Muscle layer of duodenum (tissue), 2 donors: Measurements from ENCODE around the gene MBNL2.

Source experiments
- H3K27ac ChIP-seq: one replicate; pipeline ENCODE4 v1.7.0; 2013; ENCODE audit warnings: mild to moderate bottlenecking, low read length
- H3K27me3 ChIP-seq: one replicate; pipeline ENCODE4 v1.7.0; 2013; ENCODE audit warnings: low read depth, mild to moderate bottlenecking, control low read depth, low read length
- H3K36me3 ChIP-seq, 2 donors: one replicate each; pipeline ENCODE4 v1.7.0; 2013; ENCODE audit warnings: low read length in 2 of 2, control low read depth in 1 of 2, mild to moderate bottlenecking in 1 of 2; ENCODE audit not compliant: insufficient read depth in 2 of 2, control insufficient read depth in 1 of 2
- H3K4me1 ChIP-seq, 2 donors: one replicate each; pipeline ENCODE4 v1.7.0; 2013; ENCODE audit warnings: low read length in 2 of 2, mild to moderate bottlenecking in 2 of 2, control low read depth in 1 of 2, moderate library complexity in 1 of 2; ENCODE audit not compliant: insufficient read depth in 2 of 2, control insufficient read depth in 1 of 2
- H3K4me3 ChIP-seq, 2 donors: one replicate each; pipeline ENCODE4 v1.7.0; 2013; ENCODE audit warnings: low read length in 2 of 2, low read depth in 1 of 2, mild to moderate bottlenecking in 1 of 2
- H3K9me3 ChIP-seq, 2 donors: one replicate each; pipeline ENCODE4 v1.7.0; 2013; ENCODE audit warnings: low read length in 2 of 2, control low read depth in 1 of 2, mild to moderate bottlenecking in 1 of 2; ENCODE audit not compliant: control insufficient read depth in 1 of 2
- donor health status: healthy.

The MBNL2 gene

GRCh38 chr13:97307118-97307881, 85.2 kb downstream of the MBNL2 start:
- H3K4me3 ChIP-seq: no peak overlapping the region
- no peaks in the 10 kb centered on the region for H3K27me3 ChIP-seq
- peaks cover 10 to 35% of the 10 kb centered on the region in 2 donors for H3K4me1 ChIP-seq
- no peaks in the 10 kb centered on the region for H3K36me3 ChIP-seq
- H3K9me3 ChIP-seq: no peaks in the 10 kb centered on the region
- peak overlapping the region; percentile 16 for H3K27ac ChIP-seq

GRCh38 chr13:97307882-97308624, 85.9 kb downstream of the MBNL2 start:
- Histone ChIP-seq H3K9me3 (no peaks in the 10 kb centered on the region), H3K27me3 (no peaks in the 10 kb centered on the region), H3K36me3 (no peaks in the 10 kb centered on the region), H3K27ac (peak overlapping the region; percentile 16), H3K4me3 (no peak overlapping the region), H3K4me1 (peaks cover 10 to 39% of the 10 kb centered on the region in 2 donors)

GRCh38 chr13:97308735-97309429, 86.7 kb downstream of the MBNL2 start:
- Histone ChIP-seq H3K4me1 (peaks cover 10 to 47% of the 10 kb centered on the region in 2 donors), H3K36me3 (no peaks in the 10 kb centered on the region), H3K27me3 (no peaks in the 10 kb centered on the region), H3K27ac (no peak overlapping the region), H3K4me3 (no peak overlapping the region), H3K9me3 (no peaks in the 10 kb centered on the region)

GRCh38 chr13:97310809-97311436, 88.8 kb downstream of the MBNL2 start:
- no peaks in the 10 kb centered on the region for H3K9me3 ChIP-seq
- H3K27me3 ChIP-seq: no peaks in the 10 kb centered on the region
- no peak overlapping the region for H3K27ac ChIP-seq
- H3K36me3 ChIP-seq: no peaks in the 10 kb centered on the region
- H3K4me3 ChIP-seq: no peak overlapping the region
- peaks cover 10 to 64% of the 10 kb centered on the region in 2 donors for H3K4me1 ChIP-seq

- no peaks in the 10 kb centered on the region for H3K9me3 ChIP-seq
- no peak overlapping the region for H3K27ac ChIP-seq
- H3K36me3 ChIP-seq: no peaks in the 10 kb centered on the region
- no peaks in the 10 kb centered on the region for H3K27me3 ChIP-seq
- peaks cover 10 to 67% of the 10 kb centered on the region in 2 donors for H3K4me1 ChIP-seq
- no peak overlapping the region for H3K4me3 ChIP-seq
These were observed 89.8 kb downstream of the MBNL2 start for GRCh38 chr13:97311956-97312355.

GRCh38 chr13:97313551-97314260, 91.6 kb downstream of the MBNL2 start:
- Histone ChIP-seq H3K4me1 (peaks cover 6 to 61% of the 10 kb centered on the region in 2 donors), H3K9me3 (no peaks in the 10 kb centered on the region), H3K27me3 (no peaks in the 10 kb centered on the region), H3K36me3 (no peaks in the 10 kb centered on the region), H3K4me3 (no peak overlapping the region), H3K27ac (no peak overlapping the region)

GRCh38 chr13:97316390-97316789, 94.3 kb downstream of the MBNL2 start:
- Histone ChIP-seq H3K36me3 (no peaks in the 10 kb centered on the region), H3K27ac (no peak overlapping the region), H3K4me3 (no peak overlapping the region), H3K27me3 (no peaks in the 10 kb centered on the region), H3K4me1 (peaks cover 8 to 67% of the 10 kb centered on the region in 2 donors), H3K9me3 (no peaks in the 10 kb centered on the region)

- Histone ChIP-seq H3K27me3 (no peaks in the 10 kb centered on the region), H3K36me3 (no peaks in the 10 kb centered on the region), H3K27ac (no peak overlapping the region), H3K9me3 (no peaks in the 10 kb centered on the region), H3K4me1 (peaks cover 16 to 72% of the 10 kb centered on the region in 2 donors), H3K4me3 (no peak overlapping the region)
These were observed 95.8 kb downstream of the MBNL2 start for GRCh38 chr13:97317933-97318332.

- Histone ChIP-seq H3K4me1 (peaks cover 16 to 72% of the 10 kb centered on the region in 2 donors), H3K9me3 (no peaks in the 10 kb centered on the region), H3K36me3 (no peaks in the 10 kb centered on the region), H3K27me3 (no peaks in the 10 kb centered on the region), H3K4me3 (no peak overlapping the region), H3K27ac (peak overlapping the region; percentile 47)
These were observed 96.4 kb downstream of the MBNL2 start for GRCh38 chr13:97318532-97318931.

GRCh38 chr13:97319113-97319720, 97.1 kb downstream of the MBNL2 start:
- H3K27me3 ChIP-seq: no peaks in the 10 kb centered on the region
- H3K4me1 ChIP-seq: peaks cover 16 to 65% of the 10 kb centered on the region in 2 donors
- H3K9me3 ChIP-seq: no peaks in the 10 kb centered on the region
- no peaks in the 10 kb centered on the region for H3K36me3 ChIP-seq
- peak overlapping the region; percentile 47 for H3K27ac ChIP-seq
- no peak overlapping the region for H3K4me3 ChIP-seq
